HG03045 (cell line): ENCODE data around the gene SAPCD2.

Source experiments
- ATAC-seq: cut with Tn5 transposase; IDR thresholded peaks from one replicate; pipeline ENCODE4 v1.9.1; 2021; ENCODE audit warnings: mild to moderate bottlenecking, moderate library complexity; ENCODE audit not compliant: unreplicated experiment

The SAPCD2 gene

GRCh38 chr9:137020771-137021567 is 49.4 kb downstream of the SAPCD2 start:
- ATAC-seq = no peak

DNA sequence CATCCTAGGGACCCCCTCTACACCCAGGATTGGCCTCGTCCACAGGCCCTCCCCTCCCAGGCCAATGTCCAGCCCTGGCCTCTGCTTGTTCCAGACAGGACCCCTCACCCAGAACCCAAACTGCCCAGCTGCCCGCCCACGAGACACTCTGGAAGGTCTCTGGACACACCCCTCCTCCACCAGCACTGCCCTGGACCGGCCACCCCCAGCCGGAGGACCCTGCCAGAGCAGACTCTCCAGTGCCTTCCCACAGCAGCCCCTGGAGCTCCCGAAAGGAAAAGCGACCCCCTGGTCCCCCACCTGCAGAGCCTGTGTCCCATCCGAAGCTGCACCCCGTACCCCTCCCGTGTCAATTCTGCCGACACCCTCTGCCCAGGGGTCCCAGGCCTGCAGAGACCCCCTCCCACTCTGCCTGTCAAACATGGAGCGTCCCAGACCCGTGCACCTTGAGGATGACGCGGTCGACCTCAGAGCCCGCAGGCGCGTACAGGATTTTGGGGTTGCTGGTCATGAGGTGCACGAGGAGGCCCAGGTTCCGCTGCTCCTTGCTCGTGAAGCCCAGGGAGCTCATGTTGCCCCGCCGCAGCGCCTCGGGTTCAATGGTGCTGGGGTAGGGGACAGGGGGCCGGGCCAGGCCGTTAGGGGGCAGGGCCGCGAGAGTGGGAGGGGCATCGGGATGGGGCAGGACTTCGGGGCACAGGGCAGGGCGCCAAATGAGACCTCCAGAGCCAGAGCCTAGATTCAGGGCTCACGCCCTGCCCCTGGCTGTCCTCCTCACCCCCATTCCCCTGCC is 50.3 kb downstream of the SAPCD2 start:
- no peak for ATAC-seq

- no peak for ATAC-seq
Observed at GRCh38 chr9:137018761-137019559, 51.4 kb downstream of the SAPCD2 start.

- ATAC-seq = no peak
Observed at GRCh38 chr9:137017791-137018497, 52.4 kb downstream of the SAPCD2 start.

GRCh38 chr9:137017071-137017470 is 53.3 kb downstream of the SAPCD2 start:
- ATAC-seq = no peak

GRCh38 chr9:137016436-137016835 is 53.9 kb downstream of the SAPCD2 start:
- no peak for ATAC-seq

DNA sequence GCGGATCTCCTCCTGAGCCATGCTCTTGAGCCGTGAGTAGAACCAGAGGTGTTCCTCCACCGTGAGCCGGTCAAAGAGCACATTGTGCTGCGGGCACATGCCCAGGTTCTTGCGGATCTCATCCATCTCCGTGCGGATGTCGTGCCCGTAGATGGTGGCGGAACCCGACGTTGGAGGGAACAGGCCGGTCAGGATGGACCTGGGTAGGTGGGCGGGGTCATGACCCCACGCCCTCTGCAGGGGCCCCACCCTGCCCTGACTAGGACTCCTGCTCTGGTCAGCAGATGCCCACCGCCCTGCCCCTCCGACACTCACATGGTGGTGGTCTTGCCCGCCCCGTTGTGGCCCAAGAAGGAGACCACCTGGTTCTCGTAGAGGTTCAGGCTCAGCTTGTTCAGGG is 54.4 kb downstream of the SAPCD2 start:
- no peak for ATAC-seq

DNA sequence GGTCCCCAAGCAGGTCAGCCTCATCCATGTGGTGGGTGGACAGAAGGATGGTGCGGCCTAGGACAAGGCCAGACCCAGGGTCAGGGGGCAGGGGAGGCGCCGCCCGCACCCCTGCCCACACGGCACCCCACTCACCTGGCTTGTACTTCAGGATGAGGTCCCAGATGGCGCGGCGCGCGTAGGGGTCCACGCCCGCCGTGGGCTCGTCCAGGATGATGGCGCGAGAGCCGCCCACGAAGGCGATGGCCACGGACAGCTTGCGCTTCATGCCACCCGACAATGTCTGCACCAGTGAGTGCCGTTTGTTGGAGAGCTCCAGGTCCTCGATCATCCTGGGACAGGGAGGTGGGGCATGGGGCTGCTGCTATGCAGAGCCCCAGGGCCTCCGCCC is 54.8 kb downstream of the SAPCD2 start:
- ATAC-seq = no peak

DNA sequence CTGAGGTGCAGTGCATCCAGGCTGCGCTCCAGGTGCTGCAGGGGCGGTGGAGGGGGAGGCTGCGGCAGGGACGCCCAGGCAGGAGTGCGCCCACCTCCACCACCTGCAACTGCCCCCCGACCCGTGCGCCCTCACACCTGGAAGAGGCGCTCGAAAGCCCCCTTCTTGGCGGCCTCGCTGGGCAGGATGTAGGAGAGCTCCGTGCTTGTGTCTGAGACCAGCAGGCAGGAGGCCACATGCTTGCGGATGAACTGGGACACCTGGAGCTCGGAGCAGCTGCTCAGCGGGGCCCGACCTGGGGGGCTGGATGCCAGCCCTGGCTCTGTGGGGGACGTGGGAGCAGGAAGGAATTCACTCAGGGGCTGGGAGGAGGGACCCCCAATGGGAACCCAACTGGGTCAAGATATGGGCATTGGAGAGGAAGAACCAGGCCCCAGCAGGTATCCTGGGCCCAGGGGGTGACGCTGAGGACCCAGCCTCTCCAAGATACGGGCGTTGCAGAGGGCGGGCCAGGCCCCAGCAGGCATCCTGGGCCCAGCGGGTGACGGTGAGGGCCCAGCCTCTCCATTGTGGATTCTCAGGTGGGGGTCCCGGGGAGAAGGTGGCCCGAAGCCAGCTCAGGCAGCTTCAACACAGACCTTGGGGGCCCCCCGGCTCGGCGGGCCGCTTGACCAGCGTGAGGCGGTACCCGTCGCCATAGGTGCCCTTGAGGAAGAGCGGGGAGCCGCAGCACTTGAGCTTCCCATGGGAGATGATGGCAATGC is 55.4 kb downstream of the SAPCD2 start:
- ATAC-seq = no peak

DNA sequence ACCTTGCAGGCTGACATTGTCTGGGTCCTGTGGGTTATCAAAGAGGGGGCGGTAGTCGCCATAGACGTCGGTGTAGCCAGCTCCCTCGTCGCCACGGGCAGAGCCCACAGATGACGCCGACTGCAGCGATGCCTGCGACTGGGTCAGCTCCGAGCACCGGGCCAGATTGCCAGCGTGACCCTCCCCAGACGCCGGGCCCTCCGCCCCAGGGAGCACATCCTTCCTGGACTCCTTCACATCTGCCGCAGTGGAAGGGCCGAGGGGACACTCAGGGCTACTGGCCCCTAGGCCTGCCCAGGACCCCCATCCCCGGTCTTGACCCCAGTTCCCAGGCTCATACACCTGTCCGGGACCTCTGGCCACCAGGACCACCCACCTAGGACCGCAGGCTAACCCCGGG is 56.2 kb downstream of the SAPCD2 start:
- ATAC-seq = no peak

- no peak for ATAC-seq
Observed at GRCh38 chr9:137013571-137013940, 56.8 kb downstream of the SAPCD2 start.

DNA sequence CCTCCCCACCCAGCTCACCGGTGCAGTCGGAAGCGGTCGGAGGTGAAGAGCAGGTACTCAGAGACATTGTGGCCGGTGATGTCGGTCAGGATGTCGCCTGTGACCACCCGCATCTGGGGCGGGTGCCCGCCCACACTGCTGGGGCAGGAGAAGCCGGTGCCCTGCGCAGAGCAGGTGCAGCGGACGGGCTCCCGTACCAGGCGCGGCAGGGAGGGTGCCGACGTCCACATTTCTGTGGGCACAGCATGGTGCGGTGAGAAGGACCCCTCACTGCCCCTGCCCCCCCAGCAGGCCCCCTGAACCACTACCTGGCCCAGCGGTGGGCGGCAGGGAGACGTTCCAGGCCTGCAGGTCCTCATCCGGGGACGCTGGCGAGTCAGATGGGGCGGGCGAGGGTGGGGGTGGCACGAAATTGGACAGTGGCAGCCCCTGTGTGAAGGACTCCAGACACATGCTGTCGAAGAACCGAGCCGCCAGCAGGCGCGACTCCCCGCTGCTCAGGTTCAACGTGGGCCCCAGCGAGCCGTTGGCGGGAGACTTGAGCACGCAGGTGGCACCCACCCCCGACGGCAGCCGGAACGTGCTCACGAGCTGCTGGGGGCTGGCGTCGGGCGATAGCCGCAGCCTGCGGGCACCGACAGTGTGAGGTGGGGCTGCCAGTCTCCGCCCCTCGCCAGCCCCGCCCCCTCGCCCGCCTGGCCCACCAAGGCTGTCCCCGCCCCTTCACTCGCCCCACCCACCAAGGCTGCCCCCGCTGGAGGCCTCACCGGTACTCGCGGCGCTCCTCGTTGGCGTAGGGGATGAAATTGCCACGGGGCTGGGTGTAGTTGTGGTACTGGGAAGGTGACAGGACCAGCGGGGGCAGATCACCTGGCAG is 57.4 kb downstream of the SAPCD2 start:
- ATAC-seq = no peak
